ENCODE results near the gene AMDHD1.

The AMDHD1 gene

GRCh38 chr12:95996034-95996658 lies 53.0 kb downstream of the AMDHD1 start, which contains the start of gene HAL:
HAL (minus strand) TSS chr12:95996344; CDS start chr12:95995910, 434 bp downstream.
- no peak for DNase-seq (ENCODE audit: low spot score)

- DNase-seq (ENCODE audit: low spot score), result no peak
Observed at GRCh38 chr12:95997276-95997675, 54.1 kb downstream of the AMDHD1 start.

GRCh38 chr12:95997911-95998510 lies 54.9 kb downstream of the AMDHD1 start:
- DNase-seq (ENCODE audit: low spot score), result no peak

GRCh38 chr12:95998611-95999286 lies 55.6 kb downstream of the AMDHD1 start:
- peak; percentile 58 for DNase-seq (ENCODE audit: low spot score)

- no peak for DNase-seq (ENCODE audit: low spot score)
Observed at GRCh38 chr12:95999484-95999883, 56.4 kb downstream of the AMDHD1 start.

GRCh38 chr12:96000858-96001257 lies 57.7 kb downstream of the AMDHD1 start:
- no peak for DNase-seq (ENCODE audit: low spot score)

- no peak for DNase-seq (ENCODE audit: low spot score)
Observed at GRCh38 chr12:96006727-96007126, 63.6 kb downstream of the AMDHD1 start.

- no peak for DNase-seq (ENCODE audit: low spot score)
Observed at GRCh38 chr12:96007729-96008128, 64.6 kb downstream of the AMDHD1 start.

GRCh38 chr12:96014943-96015599 lies 71.9 kb downstream of the AMDHD1 start:
- no peak for DNase-seq (ENCODE audit: low spot score)

GRCh38 chr12:96015672-96016071 lies 72.5 kb downstream of the AMDHD1 start:
- DNase-seq (ENCODE audit: low spot score), result peak; percentile 55
